Ovary (tissue), 9 donors: ENCODE results near the gene B4GALNT4. TPM values are rescaled to one million over a fixed set of nuclear protein-coding genes. Genes with fewer than 3 reads are reported as not detected.
"Not testable (repeated sequence)": the region's sequence is repeated elsewhere in the genome, so short reads cannot be mapped to it uniquely, and the experiment has no call there.

ENCODE experiments used
- DNase-seq, 5 donors: peaks; one replicate each; pipeline ENCODE4 v3.0.0-alpha.2; 2019 to 2020
- H3K27ac ChIP-seq, 2 donors: fragments of 200-600 bp; one replicate each; pipeline versions ENCODE4 v1.5.1 to v1.8.0; 2019 to 2022
- H3K27me3 ChIP-seq: fragments of 200-600 bp; one replicate; pipeline ENCODE4 v1.8.0; 2022
- H3K36me3 ChIP-seq: fragments of 200-600 bp; sonication (generic); one replicate; pipeline ENCODE4 v1.5.1; 2019
- H3K4me1 ChIP-seq: one replicate; pipeline ENCODE4 v1.8.1; 2013; ENCODE audit warnings: mild to moderate bottlenecking, moderate library complexity; ENCODE audit not compliant: insufficient read depth
- H3K4me3 ChIP-seq: fragments of 200-600 bp; sonication (generic); one replicate; pipeline ENCODE4 v1.5.1; 2017
- H3K9me3 ChIP-seq, 2 donors: fragments of 200-600 bp in 1 of 2; sonication (generic) in 1 of 2; one replicate each; pipeline versions ENCODE4 v1.5.1 to v1.8.1; 2013 to 2019; ENCODE audit warnings: mild to moderate bottlenecking in 1 of 2, moderate library complexity in 1 of 2
- CTCF ChIP-seq, 3 donors: fragments of 450-650 bp in 2 of 3; fragments of 200-600 bp in 1 of 3; IDR thresholded peaks; one replicate each; pipeline versions ENCODE4 v1.5.1 to v1.8.0; 2016 to 2022; ENCODE audit warnings: antibody characterized with exemption in 3 of 3, mild to moderate bottlenecking in 1 of 3
- EP300 ChIP-seq: sonication (generic); formaldehyde crosslinking; IDR thresholded peaks from one replicate; pipeline ENCODE4 v1.6.1; 2017; ENCODE audit warnings: antibody characterized with exemption
- POLR2A ChIP-seq: fragments of 450-650 bp; IDR thresholded peaks from one replicate; pipeline ENCODE4 v1.6.1; 2017; ENCODE audit warnings: antibody characterized with exemption, mild to moderate bottlenecking, moderate library complexity
- WGBS, 3 donors: extraction: QIAGEN DNeasy Blood & Tissue Kit in 1 of 3; methylation state at CpG; one replicate each; pipeline versions ENCODE4 v1.1.5 to v1.1.7; 2013 to 2017; 5-methylcytosine and 5-hydroxymethylcytosine counted together
- intact Hi-C, 4 donors: fragments of 100-400 bp; cut with DNase I; formaldehyde crosslinking; loops; one replicate each; pipeline versions ENCODE4 v1.11.0 to v1.15.1; 2022 to 2023
- polyA plus RNA-seq, 2 donors: library from polyadenylated mRNA; stranded (reverse); fragments of 200-250 nt in 1 of 2; fragments of 350-450 nt in 1 of 2; fragmentation: Illumina TruSeq in 1 of 2; extraction: RNeasy Lipid Tissue Mini Kit (QIAGEN cat#74804) in 1 of 2; gene quantifications; one replicate each; pipeline ENCODE4 v1.2.3, GENCODE V29; 2013 to 2014
- total RNA-seq, 7 donors: library from RNA; depleted of rRNA in 2 of 7; stranded (reverse); fragments of >200 nt in 2 of 7; fragmentation: NEBNext Ultra II Directional in 3 of 7; extraction: Animal tissue kit (Norgen Biotek cat#: 25700) in 3 of 7; gene quantifications; one replicate each; pipeline versions ENCODE4 v1.1.0 to v1.2.4, GENCODE V29; 2016 to 2023
- donor health status: DM: no; HTN: no; CAD: no; lungs with moderate emphysema.
- donor health status: DM: no; HTN: no; CAD: no.
- donor health status: Bipolar disorder and iron deficiency.
- donor health status: DM: yes; HTN: yes; CAD: no.
- donor health status: DM: no; HTN: no; CAD: no.
- donor health status: DM: yes; HTN: yes; CAD: no.

Gene B4GALNT4
- total and polyA plus RNA-seq, 9 donors: 1.3 to 90.3 (median 52.5) TPM

DNA sequence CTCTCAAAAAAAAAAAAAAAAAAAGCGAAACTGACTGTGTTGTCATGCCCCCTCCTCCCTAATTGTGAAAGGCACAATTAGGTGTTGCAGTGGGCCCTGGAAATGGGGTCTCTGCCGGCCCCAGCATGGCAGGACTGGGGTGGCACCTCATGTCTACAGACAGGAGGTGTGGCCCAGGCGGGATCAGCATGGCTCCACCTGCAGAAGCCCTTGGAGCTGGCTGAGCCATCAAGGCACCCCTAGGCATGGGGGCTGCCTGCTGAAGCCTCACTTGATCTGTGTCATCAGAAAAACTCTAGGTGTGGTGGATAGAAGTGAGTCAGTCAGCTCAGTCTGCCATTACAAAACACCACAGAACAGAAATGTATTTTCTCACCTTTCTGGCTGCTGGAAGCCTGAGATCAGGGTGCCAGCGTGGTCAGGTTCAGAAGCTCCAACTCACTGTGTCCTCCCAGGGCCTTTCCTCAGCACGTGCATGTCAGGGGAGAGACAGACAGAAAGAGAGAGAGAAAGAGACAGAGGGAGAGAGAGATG is 10.1 kb upstream of the B4GALNT4 start:
- 64 to 80% (median 65%) methylated on average over 5 of the region's 5 CpGs for WGBS, 3 donors
- intact Hi-C loops: loop anchor here in 3 of 4 donors (5.0 kb wide), 2 partner anchors 37 to 52 kb away; partner anchors contain the start of genes IFITM2 (in 3 of the 3) and IFITM3 (in 1 of the 3)

GRCh38 chr11:360326-361280 is 8.7 kb upstream of the B4GALNT4 start:
- Histone ChIP-seq H3K9me3 (no peaks in the 10 kb centered on the region), H3K27me3 (no peaks in the 10 kb centered on the region), H3K27ac (no peak overlapping the region), H3K4me3 (no peak overlapping the region), H3K36me3 (no peaks in the 10 kb centered on the region), H3K4me1 (peaks cover under 1% of the 10 kb centered on the region)
- WGBS, 3 donors: 78 to 88% (median 83%) methylated on average over 22 of the region's 22 CpGs
- TF ChIP-seq EP300 (no peak), CTCF (IDR thresholded peaks at IDR 0.05) (no peak), POLR2A (no peak)
- DNase-seq: peak in 2 of 5 donors; percentile 14 to 27
- intact Hi-C loops: loop anchor here in 3 of 4 donors (10.0 kb wide), 1 partner anchor 156 kb away; the partner anchor contains the start of genes BET1L (in 3 of the 3) and RIC8A (in 3 of the 3)

More for the DNA sequence above, 10.1 kb upstream of the B4GALNT4 start:
- Histone ChIP-seq H3K27me3 (no peaks in the 10 kb centered on the region), H3K4me1 (peaks cover 7% of the 10 kb centered on the region), H3K27ac (no peak overlapping the region), H3K9me3 (no peaks in the 10 kb centered on the region), H3K4me3 (no peak overlapping the region), H3K36me3 (no peaks in the 10 kb centered on the region)
- peak in 1 of 5 donors; percentile 15 for DNase-seq
- no peak for TF ChIP-seq CTCF (IDR thresholded peaks at IDR 0.05)
- TF ChIP-seq EP300: no peak
- no peak for TF ChIP-seq POLR2A

DNA sequence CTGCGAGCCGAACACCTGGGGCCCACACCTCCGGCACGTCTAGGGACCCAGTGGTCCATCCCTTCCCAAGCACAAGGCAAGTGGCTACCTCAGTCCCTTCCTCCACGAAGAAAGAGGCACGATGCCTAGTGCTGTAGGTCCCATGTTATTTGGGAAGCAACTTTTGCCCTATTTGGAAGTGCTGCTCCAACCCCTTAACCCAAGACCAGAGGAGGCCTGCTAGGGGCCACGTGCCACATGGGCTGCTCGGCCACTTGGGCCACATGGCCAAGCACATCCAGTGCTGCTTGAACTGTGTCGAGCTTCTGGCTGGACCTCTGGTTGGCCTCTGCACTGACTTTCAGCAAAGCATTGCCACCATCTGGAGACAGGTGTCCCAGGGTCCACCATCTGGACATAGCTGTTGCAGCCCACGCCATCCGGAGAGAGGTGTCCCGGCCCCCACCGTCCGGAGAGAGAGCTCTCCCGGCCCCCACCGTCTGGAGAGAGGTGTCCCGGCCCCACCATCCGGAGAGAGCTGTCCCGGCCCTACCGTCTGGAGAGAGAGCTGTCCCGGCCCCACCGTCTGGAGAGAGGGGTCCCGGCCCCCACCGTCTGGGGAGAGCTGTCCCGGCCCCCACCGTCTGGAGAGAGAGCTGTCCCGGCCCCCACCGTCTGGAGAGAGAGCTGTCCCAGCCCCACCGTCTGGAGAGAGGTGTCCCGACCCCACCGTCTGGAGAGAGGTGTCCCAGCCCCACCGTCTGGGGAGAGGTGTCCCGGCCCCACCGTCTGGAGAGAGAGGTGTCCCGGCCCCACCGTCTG is 6.5 kb upstream of the B4GALNT4 start:
- intact Hi-C loops: loop anchor here in 3 of 4 donors (10.0 kb wide), 1 partner anchor 158 kb away; the partner anchor contains the start of genes BET1L (in 3 of the 3) and RIC8A (in 3 of the 3)
- 42 to 68% (median 57%) methylated on average over 18 to 31 of the region's 36 CpGs for WGBS, 3 donors
- Histone ChIP-seq H3K4me3 (no peak overlapping the region), H3K4me1 (no peaks in the 10 kb centered on the region), H3K27me3 (no peaks in the 10 kb centered on the region), H3K27ac (no peak overlapping the region), H3K36me3 (no peaks in the 10 kb centered on the region), H3K9me3 (no peaks in the 10 kb centered on the region)
- DNase-seq: peak in 1 of 5 donors; percentile 31
- TF ChIP-seq CTCF (IDR thresholded peaks at IDR 0.05): no peak
- TF ChIP-seq POLR2A: no peak
- no peak for TF ChIP-seq EP300

- DNase-seq: not testable (repeated sequence)
Measured at GRCh38 chr11:363443-363805, 5.9 kb upstream of the B4GALNT4 start.

More at GRCh38 chr11:363443-363805, 5.9 kb upstream of the B4GALNT4 start:
- not testable (repeated sequence) for H3K4me1 ChIP-seq, H3K9me3 ChIP-seq, H3K27ac ChIP-seq, H3K27me3 ChIP-seq, H3K4me3 ChIP-seq, H3K36me3 ChIP-seq
- intact Hi-C loops: loop anchor here in 3 of 4 donors (10.0 kb wide), 1 partner anchor 159 kb away; the partner anchor contains the start of genes BET1L (in 3 of the 3) and RIC8A (in 3 of the 3)
- WGBS, 3 donors: 39 to 66% (median 39%) methylated on average over 19 to 22 of the region's 22 CpGs
